ENCODE data around the gene ZNF654.
"Not testable (repeated sequence)": the region's sequence is repeated elsewhere in the genome, so short reads cannot be mapped to it uniquely, and the experiment has no call there.

DNA sequence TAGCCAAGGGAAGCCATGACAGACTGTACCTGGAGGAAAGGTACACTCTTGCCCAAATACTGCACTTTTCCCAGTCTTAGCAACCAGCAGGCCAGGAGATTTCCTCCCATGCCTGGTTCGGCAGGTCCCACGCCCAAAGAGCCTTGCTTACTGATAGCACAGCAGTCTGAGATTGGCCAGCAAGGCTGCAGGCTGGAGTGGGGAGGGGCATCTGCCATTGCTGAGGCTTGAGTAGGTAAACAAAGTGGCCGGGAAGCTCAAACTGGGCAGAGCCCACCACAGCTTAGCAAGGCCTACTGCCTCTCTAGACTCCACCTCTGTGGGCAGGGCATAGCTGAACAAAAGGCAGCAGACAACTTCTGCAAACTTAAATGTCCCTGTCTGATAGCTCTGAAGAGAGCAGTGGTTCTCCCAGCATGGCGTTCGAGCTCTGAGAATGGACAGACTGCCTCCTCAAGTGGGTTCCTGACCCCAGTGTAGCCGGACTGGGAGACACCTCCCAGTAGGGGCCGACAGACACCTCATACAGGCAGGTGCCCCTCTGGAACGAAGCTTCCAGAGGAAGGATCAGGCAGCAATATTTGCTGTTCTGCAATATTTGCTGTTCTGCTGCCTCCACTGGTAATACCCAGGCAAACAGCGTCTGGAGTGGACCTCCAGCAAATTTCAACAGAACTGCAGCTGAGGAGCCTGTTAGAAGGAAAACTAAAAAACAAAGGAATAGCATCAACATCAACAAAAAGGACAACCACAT lies 123.3 kb downstream of the ZNF654 start:
- TF ChIP-seq POLR2A, POLR2AphosphoS5 (IDR thresholded peaks at IDR 0.05): not testable (repeated sequence)
- TF ChIP-seq, protein P1, sequence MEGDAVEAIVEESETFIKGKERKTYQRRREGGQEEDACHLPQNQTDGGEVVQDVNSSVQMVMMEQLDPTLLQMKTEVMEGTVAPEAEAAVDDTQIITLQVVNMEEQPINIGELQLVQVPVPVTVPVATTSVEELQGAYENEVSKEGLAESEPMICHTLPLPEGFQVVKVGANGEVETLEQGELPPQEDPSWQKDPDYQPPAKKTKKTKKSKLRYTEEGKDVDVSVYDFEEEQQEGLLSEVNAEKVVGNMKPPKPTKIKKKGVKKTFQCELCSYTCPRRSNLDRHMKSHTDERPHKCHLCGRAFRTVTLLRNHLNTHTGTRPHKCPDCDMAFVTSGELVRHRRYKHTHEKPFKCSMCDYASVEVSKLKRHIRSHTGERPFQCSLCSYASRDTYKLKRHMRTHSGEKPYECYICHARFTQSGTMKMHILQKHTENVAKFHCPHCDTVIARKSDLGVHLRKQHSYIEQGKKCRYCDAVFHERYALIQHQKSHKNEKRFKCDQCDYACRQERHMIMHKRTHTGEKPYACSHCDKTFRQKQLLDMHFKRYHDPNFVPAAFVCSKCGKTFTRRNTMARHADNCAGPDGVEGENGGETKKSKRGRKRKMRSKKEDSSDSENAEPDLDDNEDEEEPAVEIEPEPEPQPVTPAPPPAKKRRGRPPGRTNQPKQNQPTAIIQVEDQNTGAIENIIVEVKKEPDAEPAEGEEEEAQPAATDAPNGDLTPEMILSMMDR (IDR thresholded peaks at IDR 0.05 in 8 of 11, conservative IDR thresholded peaks at IDR 0.05 in 3 of 11), result not testable (repeated sequence)

Measured in spleen (tissue), 7 donors.